Urothelium cell line (cell line): ENCODE measurements around the gene KIF6.

Experiments used
- DNase-seq: peaks from one replicate; pipeline ENCODE4 v3.0.0; 2011; ENCODE audit warnings: low spot score, mixed read lengths
- FAIRE-seq: peaks from 2 replicates; lab custom pipeline; 2011; peaks lifted over from hg19 to GRCh38; lab: Jason Lieb, UNC

KIF6 gene, protein sequence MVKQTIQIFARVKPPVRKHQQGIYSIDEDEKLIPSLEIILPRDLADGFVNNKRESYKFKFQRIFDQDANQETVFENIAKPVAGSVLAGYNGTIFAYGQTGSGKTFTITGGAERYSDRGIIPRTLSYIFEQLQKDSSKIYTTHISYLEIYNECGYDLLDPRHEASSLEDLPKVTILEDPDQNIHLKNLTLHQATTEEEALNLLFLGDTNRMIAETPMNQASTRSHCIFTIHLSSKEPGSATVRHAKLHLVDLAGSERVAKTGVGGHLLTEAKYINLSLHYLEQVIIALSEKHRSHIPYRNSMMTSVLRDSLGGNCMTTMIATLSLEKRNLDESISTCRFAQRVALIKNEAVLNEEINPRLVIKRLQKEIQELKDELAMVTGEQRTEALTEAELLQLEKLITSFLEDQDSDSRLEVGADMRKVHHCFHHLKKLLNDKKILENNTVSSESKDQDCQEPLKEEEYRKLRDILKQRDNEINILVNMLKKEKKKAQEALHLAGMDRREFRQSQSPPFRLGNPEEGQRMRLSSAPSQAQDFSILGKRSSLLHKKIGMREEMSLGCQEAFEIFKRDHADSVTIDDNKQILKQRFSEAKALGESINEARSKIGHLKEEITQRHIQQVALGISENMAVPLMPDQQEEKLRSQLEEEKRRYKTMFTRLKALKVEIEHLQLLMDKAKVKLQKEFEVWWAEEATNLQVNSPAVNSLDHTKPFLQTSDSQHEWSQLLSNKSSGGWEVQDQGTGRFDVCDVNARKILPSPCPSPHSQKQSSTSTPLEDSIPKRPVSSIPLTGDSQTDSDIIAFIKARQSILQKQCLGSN

DNA sequence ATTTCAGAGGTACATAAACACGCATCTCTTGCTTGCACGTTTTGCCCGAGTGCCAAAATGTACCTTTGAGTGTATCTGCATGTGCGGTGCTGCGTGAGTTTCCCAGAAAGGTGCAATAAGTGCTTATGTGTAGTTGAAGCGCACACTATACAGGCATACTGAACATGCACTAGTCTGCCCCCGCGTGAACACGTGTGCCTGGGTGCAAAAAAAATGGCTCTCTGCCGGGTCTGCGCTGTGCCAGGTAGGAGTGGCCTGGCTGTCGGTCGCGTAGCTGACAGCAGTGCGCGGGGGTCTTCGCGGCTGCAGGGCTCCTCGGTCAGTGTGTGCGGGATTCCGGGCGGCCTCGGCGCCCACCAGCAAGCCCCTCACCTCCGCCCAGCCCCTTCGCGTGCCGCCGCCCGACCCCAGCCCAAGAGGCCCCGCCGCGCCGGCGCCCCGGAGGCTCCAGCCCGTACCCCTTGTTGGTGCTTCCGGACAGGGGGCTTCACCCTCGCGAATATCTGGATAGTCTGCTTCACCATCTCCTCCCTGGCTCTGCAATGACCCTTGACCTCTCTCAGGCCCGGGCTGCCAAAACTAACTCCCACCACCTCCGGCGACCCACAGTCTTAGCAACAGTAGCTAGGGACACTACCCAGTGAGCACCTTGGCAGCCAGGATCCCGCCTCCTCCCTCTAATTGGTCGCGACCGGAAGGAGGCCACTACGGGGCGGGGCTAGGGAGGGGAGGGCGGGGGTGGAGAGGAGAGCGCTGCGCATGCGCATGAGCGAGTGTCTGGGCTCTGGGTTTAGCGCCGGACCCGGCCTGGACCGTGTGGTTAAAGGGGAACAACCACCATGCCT, at the start of gene KIF6:
Gene KIF6 (minus strand): TSS at position 622 of the 845 bp plus-strand sequence. CDS start 98 bp downstream, at position 524.
- DNase-seq (peak; percentile 97), FAIRE-seq (peak; percentile 93)

DNA sequence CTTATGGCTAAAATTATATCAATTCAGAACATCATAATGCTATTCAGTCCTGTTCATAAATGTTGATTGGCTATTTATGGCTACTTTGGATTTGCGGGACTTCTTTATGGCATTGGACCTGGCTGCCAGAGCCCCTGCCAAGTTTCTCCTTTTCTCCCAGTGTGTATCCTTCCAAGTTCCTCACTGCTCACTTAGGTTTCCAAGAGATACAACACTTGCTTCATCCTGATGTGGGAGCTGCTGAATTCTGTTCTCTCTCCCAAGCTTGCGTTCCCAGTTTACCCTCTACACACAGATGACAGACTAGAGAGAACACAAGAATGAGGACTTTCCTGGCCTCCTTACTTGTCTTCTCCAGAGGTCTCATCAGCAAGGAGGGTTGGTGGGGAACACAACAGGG, 48.6 kb upstream of the KIF6 start:
- DNase-seq (no peak), FAIRE-seq (no peak)

- no peak for DNase-seq
- no peak for FAIRE-seq
These were observed 47.5 kb upstream of the KIF6 start for GRCh38 chr6:39772559-39773273.

DNA sequence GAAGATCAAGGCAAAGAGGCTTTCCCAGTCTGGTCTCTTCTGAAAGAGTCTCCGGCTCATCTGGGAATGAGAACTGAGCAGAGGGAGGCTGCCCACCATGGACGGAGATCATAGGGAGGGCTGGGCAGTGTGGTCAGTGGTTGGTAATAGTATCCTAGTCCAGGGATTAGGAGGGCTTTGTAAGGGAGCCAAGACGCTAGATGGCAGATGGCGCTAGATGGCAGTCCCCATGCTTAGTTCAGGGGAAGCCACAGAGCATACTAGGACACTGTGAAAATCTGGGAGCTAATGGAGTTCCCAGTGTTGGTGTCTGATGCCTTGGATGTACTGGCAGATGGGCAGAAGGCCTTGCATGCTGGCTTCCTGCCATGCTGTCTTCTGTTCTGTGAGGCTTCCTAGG, 45.2 kb upstream of the KIF6 start:
- FAIRE-seq (no peak), DNase-seq (no peak)

GRCh38 chr6:39769012-39769411, 43.8 kb upstream of the KIF6 start:
- no peak for FAIRE-seq

GRCh38 chr6:39765508-39766065, 40.4 kb upstream of the KIF6 start:
- DNase-seq, result peak; percentile 23
- no peak for FAIRE-seq

More at GRCh38 chr6:39769012-39769411, 43.8 kb upstream of the KIF6 start:
- no peak for DNase-seq

DNA sequence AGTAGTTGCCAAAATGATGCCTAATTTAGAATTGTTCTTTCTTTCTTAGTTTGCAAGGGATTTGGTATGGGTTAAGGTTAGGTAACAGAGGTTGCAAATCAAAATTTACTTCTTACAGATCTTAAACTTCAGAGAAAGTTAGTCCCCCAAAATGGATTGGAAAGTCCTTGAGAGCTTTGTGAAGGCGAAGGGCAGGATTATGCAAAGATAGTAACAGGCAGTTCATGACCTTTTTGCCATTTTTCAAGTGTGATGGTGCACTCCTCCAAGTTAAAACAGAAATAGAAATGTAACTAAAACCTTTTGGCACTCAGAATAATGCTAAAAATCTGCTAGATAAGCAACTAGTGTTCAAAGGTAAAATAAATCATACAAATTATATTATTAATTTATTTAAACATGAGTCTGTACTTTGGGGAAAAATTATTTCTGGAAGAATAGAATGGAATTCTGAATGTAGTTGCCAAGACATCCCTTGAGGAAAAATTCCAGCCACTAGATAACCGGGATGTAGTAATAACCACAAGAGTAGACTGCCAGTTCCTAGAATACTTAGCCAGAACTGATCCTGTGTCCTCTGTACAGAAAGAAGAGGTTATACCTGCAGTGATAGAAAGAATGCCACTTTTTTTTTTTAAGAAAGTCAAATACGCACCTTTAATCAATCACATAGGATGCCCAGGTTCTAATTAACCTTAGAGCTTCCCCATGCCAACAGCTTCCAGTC, 35.2 kb upstream of the KIF6 start:
- DNase-seq (no peak), FAIRE-seq (no peak)

DNA sequence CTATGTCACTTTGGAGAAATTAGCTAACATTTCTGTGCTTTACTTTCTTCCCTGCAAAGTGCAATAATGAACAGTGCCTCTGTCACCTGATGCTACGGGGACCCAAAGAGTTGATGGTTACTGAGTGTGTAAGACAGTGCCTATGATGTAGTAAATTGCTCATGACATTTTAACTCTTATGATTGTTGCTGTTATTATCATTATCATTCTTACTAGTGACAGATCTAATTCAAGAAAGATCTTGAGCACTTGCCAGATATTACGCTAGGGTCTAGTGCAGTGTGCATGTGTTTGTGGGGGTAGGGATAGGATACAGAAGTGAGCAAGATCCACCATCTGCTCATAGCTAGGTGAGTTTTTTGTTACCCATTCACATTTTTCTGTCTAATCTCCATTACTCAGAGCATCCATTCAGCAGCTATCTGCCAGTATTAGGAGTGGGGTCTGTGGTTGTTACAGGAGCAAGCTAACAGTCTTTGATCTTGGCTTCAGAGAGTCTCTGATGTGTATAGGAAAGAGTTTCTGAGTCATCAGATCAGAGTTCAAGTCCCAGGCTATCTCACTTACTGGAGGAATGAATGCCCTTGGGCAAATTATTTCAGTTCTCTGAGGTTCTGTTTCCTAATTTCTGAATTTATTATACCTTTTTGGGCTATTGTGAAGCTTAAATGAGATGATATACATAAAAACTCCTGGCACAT, 33.8 kb upstream of the KIF6 start:
- no peak for FAIRE-seq
- DNase-seq, result no peak

DNA sequence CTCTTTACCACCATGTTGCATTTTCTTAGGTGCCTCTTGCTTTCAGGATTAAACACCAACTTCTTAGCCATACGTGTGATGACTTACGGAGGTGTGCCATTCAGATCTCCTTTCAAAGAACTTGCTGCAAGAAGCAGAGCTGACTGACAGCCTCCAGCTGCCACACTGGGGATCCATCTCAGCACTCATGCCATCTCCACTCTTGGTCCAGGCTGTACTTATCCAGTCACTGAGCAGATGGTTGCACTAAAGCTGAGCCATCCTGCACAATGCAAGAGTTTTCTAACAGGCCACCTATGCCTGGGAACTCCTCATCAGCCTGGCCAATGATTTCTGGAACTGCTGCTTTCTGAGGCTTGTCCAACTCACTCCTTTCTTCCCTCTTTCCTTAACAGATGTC, 31.4 kb upstream of the KIF6 start:
- FAIRE-seq (no peak), DNase-seq (no peak)

DNA sequence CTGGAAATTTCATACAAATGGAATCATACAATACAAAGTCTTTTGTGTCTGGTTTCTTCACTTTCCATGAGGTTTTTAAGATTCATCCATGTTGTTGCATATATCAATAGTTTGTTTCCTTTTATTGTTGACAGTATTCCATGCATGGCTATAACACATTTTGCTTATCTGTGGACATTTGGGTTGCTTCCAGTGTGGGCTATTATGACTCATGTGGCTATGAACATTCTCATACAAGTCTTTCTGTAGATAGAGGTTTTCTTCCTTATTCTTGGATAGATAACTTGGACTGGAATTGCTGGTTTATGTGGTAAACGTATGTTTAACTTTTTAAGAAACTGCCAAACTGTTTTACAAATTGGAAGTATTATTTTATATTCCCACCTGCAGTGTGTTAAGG, 30.0 kb upstream of the KIF6 start:
- FAIRE-seq, result no peak

GRCh38 chr6:39754514-39755115, 29.4 kb upstream of the KIF6 start:
- FAIRE-seq, result no peak

More for the DNA sequence above, 30.0 kb upstream of the KIF6 start:
- DNase-seq, result no peak

GRCh38 chr6:39753725-39754045, 28.5 kb upstream of the KIF6 start:
- FAIRE-seq, result no peak
- no peak for DNase-seq

More at GRCh38 chr6:39754514-39755115, 29.4 kb upstream of the KIF6 start:
- DNase-seq, result no peak

GRCh38 chr6:39752835-39753724, 27.9 kb upstream of the KIF6 start:
- no peak for DNase-seq
- no peak for FAIRE-seq

DNA sequence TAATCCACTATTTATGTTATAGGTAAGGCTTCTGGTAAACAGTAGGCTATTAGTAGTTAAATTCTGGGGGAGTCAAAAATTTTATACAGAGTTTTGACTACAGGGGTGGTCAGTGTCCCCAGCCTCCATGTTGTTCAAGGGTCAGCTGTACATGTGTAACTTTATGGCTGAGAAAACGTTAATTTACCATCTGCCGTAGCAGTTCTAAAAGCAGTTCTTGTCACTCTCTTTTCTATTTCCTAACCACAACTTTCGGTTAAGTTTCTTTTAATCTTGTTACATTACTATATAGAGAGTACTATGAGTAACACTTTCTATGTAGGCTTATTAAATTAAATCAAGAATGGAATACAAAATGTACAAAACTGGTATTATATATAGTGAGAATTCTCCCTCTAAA, 21.6 kb upstream of the KIF6 start:
- FAIRE-seq (no peak), DNase-seq (no peak)

DNA sequence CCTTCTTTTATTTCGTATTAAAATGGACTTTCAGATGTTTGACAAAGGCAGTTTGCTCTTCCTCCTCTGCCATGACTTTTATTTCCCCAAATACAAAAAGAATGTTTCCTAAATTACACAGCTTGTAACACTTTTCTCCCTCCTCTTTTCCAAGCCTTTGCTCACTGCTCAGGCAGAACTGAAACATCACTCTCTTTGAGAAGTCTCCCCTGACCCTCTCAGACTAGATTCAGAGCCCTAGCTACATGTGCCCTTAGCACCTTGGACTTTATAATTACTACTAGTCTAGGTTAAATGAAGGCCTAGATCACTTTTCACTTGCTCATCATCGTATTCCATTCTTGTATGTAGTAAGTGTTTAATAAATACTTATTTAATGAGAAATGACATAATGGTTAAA, 8.5 kb upstream of the KIF6 start:
- DNase-seq, result no peak
- FAIRE-seq, result no peak

DNA sequence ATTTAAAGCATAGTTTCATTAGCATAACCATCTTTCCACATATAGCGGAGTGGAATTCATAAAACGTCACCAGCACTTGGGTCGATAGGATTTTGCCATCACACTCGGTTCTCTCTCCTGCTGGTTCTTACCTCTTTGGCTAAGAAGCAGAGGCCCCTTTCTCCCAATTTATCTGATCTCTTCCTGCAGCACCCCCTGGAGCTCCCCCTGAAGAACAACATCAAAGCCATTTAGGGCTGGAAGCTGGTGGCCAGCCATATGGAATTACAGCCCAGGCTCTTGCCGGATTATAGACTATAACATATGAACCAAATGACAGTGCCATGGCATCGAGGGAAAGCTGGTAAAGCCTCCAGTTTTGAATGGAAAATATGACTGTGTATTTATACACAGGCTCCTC, 6.4 kb upstream of the KIF6 start:
- FAIRE-seq (no peak), DNase-seq (no peak)

DNA sequence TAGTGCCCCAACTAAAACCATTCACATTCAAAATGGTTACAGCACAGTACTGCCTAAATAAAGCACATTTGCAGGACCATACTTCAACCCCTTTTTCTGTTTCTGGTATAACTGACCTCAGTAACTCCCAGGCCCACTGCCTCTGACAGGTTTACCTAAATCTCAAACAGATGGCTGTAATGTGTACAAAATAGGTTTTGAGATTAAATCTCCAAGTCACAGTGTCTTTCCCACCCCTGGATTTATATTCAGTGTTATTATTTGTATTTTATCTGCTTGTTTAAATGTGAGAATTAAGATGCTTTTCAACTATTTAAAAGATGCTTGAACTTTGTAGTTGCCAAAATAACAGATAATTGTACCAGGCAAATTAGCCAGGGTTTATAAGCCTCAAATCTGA, 4.7 kb upstream of the KIF6 start:
- DNase-seq (no peak), FAIRE-seq (no peak)

DNA sequence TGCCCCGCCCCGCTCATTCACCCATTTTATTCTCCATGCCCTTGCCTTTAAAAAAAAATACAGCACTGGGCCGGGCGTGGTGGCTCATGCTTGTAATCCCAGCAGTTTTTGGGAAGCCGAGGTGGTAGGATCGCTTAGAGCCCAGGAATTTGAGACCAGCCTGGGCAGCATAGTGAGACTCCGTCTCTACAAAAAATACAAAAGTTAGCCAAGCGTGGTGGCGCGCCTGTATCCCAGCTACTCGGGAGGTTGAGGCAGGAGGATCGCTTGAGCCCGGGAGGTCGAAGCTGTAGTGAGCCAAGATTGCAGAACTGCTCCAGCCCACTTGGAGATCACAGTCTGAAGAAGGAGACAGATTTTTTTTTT, 407 bp upstream of the KIF6 start:
- FAIRE-seq (no peak), DNase-seq (no peak)
